HG03196 (cell line): ENCODE results near the gene ARID2.

ENCODE experiments used
- ATAC-seq: cut with Tn5 transposase; IDR thresholded peaks from one replicate; pipeline ENCODE4 v1.9.1; 2021; ENCODE audit not compliant: unreplicated experiment

Gene ARID2

DNA sequence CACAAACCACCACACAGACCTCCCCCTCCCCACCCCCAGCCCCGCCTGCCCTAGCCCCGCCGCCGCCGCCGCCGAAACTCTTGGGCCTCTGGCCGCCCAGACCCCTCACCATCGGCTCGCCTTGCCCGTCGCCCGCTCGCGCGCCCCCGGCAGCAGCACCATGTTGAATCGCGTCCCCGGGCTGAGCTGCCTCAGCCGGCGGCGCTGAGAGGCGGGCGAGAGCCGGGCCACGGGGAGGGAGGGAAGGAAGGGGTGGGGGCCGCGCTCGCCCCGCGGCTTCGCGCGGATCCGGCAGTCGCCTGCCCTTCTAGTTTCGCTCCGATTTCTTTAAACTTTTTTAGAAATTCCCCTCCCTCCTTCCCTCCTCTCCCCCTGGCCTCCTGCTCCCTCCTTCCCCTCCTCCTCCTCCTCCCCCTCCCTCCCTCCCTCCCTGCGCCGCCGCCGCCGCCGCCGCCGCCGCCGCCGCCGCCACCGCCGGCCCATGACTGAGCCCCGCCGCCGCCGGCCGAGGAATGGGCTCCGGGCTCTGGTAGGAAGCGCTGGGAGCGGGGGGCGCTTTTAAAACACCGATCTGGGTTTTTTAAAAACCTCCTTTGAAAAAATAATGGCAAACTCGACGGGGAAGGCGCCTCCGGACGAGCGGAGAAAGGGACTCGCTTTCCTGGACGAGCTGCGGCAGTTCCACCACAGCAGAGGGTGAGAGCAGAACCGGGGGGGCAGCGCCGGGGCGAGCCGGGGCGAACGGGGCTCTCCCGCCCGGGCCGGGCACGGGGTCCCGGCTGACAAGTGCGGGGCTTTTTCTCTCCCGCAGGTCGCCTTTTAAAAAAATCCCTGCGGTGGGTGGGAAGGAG, at the start of gene ARID2:
ARID2 (plus strand) TSS at position 474 of the 851 bp plus-strand sequence; CDS start at position 605, 131 bp downstream.
- ATAC-seq, result peak; percentile 7

DNA sequence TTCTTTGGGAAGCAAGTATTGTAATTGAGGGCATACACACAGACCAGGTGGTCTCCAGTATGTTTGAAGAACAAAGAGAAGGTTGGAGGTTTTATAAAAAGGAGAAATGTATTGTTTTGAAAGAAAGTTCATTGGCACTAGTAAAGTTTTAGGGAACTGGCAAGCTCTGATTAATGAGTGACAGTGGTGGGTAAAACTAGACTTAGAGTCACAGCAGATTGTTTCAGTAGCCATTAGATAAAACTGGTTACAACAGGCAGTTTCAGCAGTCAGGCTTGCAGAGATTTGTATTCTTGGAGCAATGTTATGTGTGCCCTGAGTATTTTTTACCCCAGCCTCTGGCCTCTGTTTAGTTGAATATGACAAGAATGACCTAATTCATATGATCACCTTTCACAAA, 49.1 kb upstream of the ARID2 start:
- no peak for ATAC-seq

DNA sequence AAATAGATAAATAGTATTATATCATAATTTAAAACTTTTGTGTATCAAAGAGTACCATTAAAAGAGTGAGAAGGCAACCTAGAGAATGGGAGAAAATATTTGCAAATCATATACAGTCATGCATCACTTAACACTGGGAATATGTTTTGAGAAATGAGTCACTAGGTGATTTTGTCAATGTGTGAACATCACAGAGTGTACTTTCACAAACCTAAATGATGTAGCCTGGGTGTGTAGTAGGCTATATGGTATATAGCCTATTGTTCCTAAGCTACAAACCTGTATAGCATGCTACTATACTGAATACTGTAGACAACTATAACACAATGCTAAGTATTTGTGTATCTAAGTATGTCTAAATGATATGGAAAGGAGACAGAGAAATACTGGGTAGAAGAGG, 48.0 kb upstream of the ARID2 start:
- no peak for ATAC-seq

- no peak for ATAC-seq
Measured at GRCh38 chr12:45685680-45686079, 43.8 kb upstream of the ARID2 start.

- no peak for ATAC-seq
Measured at GRCh38 chr12:45687081-45688015, 42.2 kb upstream of the ARID2 start.

- ATAC-seq, result no peak
Measured at GRCh38 chr12:45688183-45688582, 41.3 kb upstream of the ARID2 start.

DNA sequence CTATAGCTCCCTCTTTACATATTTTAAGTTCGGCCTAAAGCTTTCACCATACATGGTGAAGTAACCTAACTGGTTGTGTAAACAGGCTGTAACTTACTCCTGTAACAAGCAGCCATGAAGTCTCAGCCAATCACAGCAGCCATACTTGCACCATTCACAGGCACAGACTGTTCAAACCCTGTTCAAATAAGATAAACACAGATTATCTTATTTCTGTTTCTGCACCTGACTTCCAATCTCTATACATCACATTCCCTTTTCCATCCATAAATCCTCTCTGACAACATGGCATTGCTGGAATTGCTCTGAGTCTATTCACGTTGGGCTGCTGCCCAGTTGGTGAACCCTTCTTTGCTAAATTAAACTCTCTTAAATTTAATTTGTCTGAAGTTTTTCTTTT, 34.5 kb upstream of the ARID2 start:
- no peak for ATAC-seq

DNA sequence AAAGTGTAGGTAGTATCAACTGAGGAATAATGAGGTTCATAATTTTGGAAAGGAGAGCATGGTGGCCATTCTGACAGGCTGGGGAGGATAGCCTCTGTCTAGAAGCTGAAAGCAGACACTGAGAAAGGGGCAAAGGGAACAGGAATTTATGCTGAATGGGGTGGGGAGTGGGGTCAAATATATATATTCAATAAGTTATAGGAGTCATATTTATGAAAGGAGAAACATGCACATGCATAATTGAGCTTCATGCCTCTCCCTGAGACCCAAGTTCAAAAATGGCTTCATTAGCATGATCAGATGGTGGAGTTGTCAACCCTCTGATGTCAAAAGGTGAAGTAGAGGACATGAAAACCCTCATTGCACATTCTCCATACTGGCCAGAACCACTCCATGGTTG, 33.9 kb upstream of the ARID2 start:
- ATAC-seq, result no peak

GRCh38 chr12:45696049-45696448, 33.5 kb upstream of the ARID2 start:
- no peak for ATAC-seq

- ATAC-seq, result no peak
Measured at GRCh38 chr12:45697371-45697770, 32.1 kb upstream of the ARID2 start.

GRCh38 chr12:45701296-45701695, 28.2 kb upstream of the ARID2 start:
- no peak for ATAC-seq

GRCh38 chr12:45703942-45704341, 25.6 kb upstream of the ARID2 start:
- no peak for ATAC-seq

- no peak for ATAC-seq
Measured at GRCh38 chr12:45704968-45705367, 24.5 kb upstream of the ARID2 start.

GRCh38 chr12:45705404-45705803, 24.1 kb upstream of the ARID2 start:
- no peak for ATAC-seq

DNA sequence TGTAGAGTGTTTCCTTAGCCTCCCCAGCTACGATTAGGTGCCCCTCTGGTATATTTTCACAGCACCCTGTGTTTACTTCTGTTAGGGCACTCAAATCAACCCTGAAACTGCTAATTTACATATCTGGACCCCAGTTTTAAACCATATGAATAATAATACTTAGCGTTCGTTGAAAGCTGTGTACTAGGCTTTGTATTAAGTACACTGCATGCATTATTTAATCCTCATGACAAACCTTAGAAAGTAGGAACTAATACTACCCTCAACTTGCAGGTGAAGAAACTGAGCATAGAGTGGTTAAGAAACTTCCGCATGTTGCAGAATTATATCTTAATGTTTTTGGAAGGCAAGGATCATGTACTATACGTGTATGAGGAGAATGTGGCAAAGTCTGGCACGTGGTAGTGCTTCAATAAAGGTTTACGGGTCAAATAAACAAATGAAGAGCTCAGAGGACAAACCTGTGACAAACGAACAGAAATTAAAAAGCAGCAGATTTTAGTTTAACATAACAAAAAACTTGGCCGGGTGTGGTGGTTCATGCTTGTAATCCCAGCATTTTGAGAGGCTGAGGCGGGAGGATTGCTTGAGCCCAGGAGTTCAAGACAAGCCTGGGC, 22.2 kb upstream of the ARID2 start:
- no peak for ATAC-seq

GRCh38 chr12:45708363-45708762, 21.1 kb upstream of the ARID2 start:
- ATAC-seq, result no peak

GRCh38 chr12:45708901-45709300, 20.6 kb upstream of the ARID2 start:
- no peak for ATAC-seq

DNA sequence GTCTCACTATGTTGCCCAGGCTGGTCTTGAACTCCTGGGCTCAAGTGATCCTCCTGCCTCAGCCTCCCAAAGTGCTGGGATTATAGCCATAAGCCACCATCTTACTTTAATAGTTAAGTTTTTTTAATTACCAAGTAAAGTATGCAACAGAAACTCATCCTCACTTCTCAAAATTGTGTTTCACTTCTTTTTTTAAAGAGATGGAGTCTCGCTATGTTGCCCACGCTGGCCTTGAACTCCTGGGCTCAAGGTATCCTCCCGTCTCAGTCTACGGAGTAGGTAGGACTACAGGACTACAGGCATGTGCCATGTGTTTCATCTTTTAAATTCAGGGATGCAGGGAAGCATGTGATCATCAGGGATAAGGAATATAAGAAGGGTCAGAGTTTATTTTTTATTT, 17.2 kb upstream of the ARID2 start:
- ATAC-seq, result no peak

DNA sequence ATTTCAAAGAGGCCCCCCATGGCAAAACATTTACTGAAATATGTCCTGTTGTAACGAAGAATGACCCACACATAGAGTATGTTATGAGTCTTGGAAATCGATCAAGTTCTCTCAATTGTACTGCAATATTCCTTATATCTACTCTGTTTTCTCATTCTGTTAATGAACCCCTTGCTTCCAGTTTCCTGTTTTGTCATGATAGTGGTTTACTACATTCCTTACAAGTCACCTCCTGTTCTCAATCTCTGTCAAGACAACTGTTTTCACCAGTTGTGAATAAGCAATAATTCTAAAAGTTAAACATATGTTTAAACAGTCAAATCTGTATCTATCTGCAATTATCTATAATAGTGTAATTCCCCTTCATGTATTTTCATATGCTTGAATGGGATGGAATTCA, 16.4 kb upstream of the ARID2 start:
- no peak for ATAC-seq

DNA sequence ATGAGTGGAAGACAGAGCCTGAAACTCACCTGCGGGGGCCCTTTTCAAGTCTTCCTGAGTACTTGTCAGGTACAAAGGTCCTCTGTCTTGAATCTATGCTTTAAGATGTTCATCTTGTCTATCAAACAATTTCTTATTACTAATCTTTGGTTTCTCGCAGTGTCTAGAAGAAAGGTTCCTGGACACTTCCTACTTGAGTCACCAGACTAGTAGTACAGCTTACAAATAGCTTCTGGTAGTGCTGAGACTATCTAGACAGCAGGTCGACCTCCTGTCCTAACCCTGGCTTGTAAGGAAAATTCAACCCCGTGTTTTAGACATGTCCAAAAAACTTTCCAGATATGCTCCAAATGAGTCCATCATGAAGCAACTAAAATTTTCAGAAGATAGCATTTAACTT, 11.2 kb upstream of the ARID2 start:
- no peak for ATAC-seq

GRCh38 chr12:45720069-45720468, 9.4 kb upstream of the ARID2 start:
- no peak for ATAC-seq
